SKM-1 (cell line): ENCODE measurements around the gene CD200R1L.

Experiments used
- DNase-seq: peaks from one replicate; lab custom pipeline; 2025; ENCODE audit not compliant: unreplicated experiment; lab: John Stamatoyannopoulos, UW

CD200R1L gene

DNA sequence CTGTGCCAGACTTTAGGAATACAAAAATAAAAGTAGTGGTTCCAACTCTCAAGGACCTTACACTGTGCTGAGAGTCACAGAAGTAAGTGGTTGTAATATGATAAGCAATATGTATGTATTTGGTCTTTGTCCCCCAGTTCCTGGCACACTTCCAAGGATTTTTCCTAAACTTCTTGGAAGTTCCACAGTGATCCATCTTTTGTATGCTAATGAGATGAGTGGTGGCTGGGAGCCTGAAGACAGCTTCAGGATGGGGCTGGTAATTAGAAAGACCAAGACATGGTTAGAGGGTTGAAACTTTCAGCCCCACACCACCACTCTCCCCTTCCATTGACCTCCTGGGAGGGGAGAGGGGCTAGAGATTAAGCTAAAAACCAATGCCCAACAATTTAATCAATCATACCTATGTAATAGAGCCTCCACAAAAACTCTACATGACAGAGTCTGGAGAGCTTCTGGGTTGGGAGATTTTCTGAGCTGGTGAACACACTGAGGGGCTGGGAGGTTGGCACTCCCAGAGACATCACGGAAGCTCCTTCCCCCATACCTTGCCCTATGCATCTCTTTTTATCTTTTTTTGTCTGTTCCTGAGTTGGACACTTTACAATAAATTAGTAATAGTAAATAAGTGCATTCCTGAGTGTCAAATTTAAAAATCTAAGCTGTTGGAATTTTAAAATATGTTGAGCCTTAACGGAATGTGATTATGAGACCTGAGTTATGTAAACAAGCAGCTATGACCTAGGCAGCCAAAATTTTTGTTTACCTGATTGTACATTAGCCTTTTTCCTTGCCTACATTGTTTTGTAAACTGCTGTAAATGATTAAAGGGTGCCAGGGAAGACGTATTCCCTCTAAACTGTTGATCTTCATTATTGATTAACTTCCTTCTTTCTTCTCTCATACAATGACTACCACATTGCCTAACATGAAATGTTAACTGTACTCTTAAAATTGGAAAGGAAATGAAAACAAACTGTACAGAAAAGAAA, 24.3 kb downstream of the CD200R1L start:
- DNase-seq = no peak

- peak; percentile 51 for DNase-seq
Observed at GRCh38 chr3:112818289-112818688, 28.4 kb downstream of the CD200R1L start.

- no peak for DNase-seq
Observed at GRCh38 chr3:112817797-112818196, 28.9 kb downstream of the CD200R1L start.

DNA sequence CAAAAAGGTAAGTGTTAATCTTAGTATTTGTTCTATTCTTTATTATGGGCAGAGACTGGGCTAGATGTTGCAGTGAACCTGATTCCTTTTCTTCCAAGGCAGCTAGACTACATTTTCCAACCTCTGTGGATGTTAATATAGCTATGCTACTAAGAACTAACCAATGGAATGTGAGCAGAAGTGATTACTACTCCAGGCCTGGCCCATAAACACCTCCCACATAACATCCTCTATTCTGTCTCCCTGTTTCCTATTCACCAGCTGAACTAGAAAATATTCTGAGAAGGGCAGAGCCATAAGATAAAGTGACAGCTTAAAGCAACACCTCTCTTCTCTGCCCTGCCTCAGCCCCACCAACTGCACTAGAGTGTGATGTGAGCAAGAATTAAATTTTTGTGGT, 29.4 kb downstream of the CD200R1L start:
- DNase-seq = no peak

- no peak for DNase-seq
Observed at GRCh38 chr3:112815981-112816380, 30.7 kb downstream of the CD200R1L start.

DNA sequence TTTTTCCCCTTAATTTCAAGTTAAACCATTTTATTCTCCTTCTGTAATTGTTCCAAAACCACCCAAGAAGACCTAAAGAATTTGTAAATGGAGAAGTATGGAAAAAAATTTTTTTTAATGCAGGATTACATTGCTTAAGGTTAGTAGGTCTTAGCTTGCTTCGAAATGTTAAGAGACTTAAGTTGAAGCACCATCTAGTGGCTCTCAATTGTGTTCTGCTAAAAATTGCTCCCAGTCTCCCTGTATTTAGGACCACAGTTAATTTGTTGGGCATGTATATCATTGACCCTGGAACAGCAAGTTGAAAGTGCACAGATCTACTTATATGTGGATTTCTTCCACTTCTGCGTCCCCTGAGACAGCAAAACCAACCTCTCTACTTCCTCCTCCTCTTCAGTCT, 32.4 kb downstream of the CD200R1L start:
- no peak for DNase-seq

DNA sequence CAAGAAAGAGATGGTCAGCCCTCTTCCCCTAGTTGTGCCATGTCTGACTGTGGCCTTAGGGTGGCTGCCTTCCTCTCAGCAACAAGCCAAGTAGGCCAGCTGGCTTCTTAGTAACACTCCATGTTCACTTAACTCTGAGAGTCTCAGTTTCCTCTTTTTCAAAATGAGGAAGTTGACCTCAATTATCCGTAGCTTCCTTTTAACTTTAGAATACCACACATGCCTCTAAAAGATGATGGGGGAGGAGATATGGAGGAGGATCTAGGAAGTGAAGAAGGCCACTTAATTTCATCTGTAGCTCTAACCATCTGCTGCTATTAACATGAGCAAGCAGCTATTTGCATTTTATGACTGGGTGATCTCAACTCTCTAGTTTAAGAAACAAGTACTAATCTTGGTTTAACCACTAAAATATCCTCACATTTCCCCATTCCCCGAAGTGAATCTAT, 32.9 kb downstream of the CD200R1L start:
- peak; percentile 96 for DNase-seq

- no peak for DNase-seq
Observed at GRCh38 chr3:112813016-112813415, 33.6 kb downstream of the CD200R1L start.

- no peak for DNase-seq
Observed at GRCh38 chr3:112811917-112812660, 34.6 kb downstream of the CD200R1L start.

DNA sequence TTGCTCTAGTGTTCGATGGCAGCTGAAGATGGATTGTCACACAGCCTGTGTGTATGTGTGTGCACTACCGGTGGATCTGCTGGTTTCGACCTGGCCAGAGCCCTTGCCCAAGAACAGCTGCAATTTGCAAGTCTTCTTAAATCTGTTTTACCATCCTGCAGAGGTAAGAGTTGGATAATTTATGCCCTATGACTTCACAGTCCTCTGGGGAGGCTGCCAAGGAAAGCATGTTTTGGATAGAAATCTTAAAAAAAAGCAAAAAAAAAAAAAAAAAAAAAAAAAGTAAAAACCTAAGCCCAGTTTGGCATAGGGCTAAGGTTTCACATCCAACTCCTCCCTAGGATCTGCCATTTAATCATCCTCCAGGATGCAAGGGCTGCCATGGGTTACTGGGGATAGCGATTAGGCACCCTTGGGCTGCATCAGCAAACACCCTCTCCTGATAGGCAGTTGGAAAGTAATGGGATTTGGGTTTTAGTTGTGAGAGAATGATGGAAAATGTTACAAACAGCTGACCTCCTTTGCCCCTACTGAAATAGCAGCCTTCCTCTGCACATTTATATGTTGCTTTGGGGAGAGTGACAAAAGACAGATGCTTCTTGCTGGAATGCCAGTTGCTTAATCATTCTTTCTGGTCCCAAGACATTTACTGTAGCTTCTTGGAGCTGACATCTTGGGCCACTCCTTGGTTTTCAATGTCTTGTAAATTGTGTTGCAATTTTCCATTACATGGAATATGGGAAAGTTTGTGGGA, 35.4 kb downstream of the CD200R1L start:
- DNase-seq = no peak

GRCh38 chr3:112810561-112810960, 36.1 kb downstream of the CD200R1L start:
- no peak for DNase-seq

DNA sequence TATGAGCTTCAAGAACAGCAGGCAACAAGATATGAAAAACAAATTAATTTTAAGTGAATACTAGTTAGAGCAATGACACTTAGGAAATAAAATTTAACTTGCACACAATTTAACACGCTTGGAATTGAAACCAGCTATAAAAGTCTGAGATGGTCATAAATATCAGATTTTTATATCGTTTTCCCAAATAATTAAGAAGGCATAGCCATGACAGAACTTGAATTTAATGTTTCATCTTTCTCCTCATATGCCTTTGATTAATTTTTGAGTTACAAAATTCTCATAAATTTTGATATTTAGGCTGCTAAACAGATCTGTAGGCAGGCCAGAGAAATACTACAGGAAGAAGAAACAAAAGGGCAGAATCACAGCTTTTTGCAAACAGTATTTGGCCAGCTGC, 38.5 kb downstream of the CD200R1L start:
- DNase-seq = no peak

DNA sequence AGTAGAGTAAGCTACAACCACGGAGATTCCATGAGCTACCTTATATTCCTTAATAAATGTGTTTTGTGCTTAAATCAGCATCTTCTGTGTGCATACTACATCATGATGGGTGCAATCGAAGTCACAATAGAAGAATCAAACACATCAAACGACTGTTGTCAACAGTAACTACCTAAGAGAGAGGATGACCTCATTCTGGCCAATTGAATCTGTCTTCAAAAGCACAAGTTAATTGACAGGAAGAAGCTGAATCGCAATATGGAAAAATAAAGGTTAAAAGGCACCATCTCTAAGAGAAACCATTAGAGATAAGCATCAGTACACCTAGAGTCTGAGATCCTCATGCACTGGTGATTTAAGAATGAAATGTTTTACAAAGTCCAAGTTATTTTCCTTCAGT, 39.0 kb downstream of the CD200R1L start:
- DNase-seq = no peak

DNA sequence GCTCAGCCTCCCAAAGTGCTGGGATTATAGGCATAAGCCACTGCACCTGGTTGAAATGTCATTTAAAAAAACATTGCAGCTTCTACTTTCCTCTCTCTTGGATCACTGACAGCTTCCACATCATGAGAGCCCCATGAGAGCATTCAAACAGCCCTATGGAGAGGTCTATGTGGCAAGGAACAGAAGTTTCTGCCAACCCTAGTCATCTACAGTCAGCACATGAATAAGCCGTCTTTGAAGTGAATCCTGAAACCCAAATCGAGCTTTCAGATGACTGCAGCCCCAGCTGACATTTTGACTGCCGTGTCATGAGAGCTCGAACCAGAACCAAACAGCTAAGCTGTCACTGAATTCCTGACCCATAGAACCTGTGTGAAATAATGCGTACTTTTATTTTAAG, 39.8 kb downstream of the CD200R1L start:
- DNase-seq = no peak

- no peak for DNase-seq
Observed at GRCh38 chr3:112805126-112805525, 41.5 kb downstream of the CD200R1L start.

- no peak for DNase-seq
Observed at GRCh38 chr3:112804021-112804420, 42.6 kb downstream of the CD200R1L start.

DNA sequence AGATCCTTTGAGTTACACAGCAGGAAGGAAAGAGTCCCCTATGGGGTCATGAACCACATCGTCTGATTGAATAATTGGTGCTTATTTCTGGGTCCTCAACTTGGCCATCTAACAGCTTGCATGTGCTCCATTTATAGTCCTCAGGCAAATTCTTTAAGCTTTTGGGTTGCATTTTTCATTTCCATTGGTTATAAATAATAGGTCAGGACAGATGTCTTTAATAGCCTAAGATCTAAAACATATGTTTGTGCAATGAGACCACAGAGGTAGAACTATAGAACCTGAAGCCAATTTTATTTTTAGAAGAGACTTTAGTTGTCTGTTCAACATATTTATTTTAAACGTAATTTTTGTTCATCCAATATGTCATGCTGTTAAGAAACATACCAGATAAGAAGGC, 43.2 kb downstream of the CD200R1L start:
- no peak for DNase-seq

DNA sequence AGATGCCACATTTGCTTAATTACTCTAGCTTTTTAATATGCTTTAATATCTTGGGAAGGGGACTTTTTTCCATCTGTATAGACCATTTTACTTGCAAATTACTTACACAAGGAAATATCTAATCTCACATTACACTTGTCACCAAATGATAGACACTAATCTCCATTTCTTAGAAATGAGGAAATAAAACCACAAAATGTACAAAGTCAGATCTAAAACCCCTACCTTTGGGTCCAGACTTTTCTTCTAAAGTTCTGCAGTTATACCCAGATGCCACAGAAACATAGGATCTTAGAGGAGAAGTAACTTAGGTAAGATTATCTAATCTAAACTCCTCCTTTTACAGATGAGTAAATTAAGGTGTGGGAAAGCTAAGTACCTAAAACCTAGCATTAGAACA, 44.3 kb downstream of the CD200R1L start:
- no peak for DNase-seq

- DNase-seq = no peak
Observed at GRCh38 chr3:112799946-112800345, 46.7 kb downstream of the CD200R1L start.

DNA sequence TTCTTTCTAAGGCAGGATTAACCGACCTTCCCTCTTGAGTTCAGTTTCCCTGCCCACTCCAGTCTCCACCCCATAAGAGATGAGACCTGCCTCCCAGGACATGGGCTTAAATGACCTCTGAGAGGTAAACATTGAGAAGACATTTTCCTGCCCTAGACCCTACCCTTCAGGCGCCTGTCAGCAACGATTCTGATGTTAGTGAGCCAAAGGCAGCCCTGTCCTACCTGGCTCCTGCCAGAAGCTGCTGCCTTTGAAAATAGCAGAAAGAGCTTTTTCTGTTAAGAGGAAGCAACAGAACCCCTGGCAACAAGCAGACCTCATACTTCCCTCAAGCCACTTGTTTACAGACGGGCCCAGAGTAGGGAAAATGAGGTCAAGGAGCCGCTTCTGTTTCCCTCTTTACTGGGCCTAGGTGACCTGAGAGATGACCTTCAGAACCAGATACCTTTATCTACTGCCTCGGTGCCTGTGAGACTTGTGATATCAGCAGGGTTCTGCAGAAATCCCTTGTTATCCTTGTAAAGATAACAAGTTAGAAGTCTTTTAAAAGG, 52.0 kb downstream of the CD200R1L start:
- DNase-seq = peak; percentile 76
